ENCODE results near the gene RIPPLY1.

The RIPPLY1 gene

DNA sequence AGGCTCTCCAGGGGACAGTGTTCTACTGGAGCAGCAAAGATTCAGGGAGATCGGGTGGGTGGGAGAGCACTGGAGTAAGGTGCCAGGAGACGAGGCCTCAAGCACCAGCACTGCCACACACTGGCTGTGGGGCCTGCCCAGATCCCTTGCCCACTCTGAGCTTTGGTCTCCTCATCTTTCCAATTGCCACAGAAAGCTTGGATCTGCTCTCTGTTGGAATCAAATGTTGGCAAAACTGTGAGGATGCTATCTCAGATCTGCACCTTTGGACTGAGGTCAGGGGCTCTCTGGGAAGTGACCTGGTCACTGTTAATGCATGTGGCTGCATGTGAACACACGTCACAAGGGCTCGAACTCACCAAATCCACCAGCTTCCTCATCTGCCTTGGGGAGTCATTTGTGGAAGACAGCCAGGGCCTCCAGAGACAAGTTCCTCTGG, 1.3 kb downstream of the RIPPLY1 start:
- DNase-seq (ENCODE audit: insufficient read length, low spot score) (no peak), FAIRE-seq (no peak)
- TF ChIP-seq, protein P1, sequence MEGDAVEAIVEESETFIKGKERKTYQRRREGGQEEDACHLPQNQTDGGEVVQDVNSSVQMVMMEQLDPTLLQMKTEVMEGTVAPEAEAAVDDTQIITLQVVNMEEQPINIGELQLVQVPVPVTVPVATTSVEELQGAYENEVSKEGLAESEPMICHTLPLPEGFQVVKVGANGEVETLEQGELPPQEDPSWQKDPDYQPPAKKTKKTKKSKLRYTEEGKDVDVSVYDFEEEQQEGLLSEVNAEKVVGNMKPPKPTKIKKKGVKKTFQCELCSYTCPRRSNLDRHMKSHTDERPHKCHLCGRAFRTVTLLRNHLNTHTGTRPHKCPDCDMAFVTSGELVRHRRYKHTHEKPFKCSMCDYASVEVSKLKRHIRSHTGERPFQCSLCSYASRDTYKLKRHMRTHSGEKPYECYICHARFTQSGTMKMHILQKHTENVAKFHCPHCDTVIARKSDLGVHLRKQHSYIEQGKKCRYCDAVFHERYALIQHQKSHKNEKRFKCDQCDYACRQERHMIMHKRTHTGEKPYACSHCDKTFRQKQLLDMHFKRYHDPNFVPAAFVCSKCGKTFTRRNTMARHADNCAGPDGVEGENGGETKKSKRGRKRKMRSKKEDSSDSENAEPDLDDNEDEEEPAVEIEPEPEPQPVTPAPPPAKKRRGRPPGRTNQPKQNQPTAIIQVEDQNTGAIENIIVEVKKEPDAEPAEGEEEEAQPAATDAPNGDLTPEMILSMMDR (IDR thresholded peaks at IDR 0.05; ENCODE audit: insufficient read depth, missing control alignments) = no peak

DNA sequence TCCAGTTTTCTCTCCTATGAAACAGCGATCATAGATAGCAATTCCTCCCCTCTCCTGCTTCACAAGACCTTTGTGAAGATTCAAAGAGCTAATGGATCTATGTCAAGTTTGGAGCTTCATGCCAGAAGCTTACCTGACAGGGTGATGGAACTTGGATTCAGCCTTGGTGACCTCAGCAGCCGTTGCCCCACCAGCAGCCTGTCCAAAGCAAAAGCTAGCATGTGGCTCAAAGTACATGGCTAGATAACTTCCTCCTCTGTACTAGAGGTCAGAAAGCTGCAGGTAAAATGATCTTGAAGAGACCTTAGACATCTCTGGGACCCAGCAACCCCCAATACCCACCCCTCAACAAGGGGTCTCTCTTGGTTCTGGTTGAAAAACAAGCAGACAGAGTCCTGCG, 1.8 kb downstream of the RIPPLY1 start:
- TF ChIP-seq, protein P1 (IDR thresholded peaks at IDR 0.05; ENCODE audit: insufficient read depth, missing control alignments) = no peak
- DNase-seq (ENCODE audit: insufficient read length, low spot score) = no peak
- FAIRE-seq = no peak

DNA sequence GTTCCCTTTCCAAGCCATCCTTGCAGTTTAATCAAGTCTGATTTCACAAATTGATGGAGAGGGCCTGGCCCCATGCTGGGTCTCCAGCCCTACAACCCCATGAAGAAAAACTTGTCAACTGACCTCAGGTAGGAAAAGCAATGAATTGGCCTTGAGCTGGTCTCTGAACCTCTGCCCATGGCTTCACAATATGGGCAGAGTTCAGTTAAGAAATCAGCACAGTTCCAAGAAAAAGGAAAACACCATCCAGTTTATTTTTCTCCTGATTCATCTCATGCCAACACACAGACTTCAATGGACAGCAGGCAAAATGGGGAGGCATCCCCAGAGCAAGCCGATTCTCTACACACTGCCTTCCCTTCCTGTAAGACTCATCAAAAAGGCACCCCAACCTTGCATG, 3.3 kb downstream of the RIPPLY1 start:
- FAIRE-seq (no peak), DNase-seq (ENCODE audit: insufficient read length, low spot score) (no peak)
- TF ChIP-seq, protein P1 (IDR thresholded peaks at IDR 0.05; ENCODE audit: insufficient read depth, missing control alignments) = no peak

DNA sequence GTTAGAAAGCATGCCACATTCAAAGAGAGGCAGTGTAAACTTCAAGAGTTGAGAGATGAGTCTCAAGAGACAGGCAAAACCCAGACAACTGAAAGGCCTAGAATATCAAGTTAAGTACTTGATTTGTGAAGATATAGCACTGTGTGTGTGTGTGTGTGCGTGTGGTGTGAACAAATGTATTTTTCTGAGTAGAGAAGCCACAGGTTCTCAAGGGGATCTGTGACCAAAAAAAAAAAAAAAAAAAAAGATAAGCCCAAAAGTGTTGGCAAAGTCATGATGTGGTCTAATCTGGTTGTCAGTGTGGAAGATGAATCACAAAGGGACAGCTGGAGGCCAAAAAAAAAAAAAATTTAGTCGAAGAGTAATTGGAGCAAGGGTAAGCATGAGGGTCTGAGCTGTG, 3.9 kb downstream of the RIPPLY1 start:
- FAIRE-seq (no peak), DNase-seq (ENCODE audit: insufficient read length, low spot score) (no peak)
- TF ChIP-seq, protein P1 (IDR thresholded peaks at IDR 0.05; ENCODE audit: insufficient read depth, missing control alignments) = no peak

DNA sequence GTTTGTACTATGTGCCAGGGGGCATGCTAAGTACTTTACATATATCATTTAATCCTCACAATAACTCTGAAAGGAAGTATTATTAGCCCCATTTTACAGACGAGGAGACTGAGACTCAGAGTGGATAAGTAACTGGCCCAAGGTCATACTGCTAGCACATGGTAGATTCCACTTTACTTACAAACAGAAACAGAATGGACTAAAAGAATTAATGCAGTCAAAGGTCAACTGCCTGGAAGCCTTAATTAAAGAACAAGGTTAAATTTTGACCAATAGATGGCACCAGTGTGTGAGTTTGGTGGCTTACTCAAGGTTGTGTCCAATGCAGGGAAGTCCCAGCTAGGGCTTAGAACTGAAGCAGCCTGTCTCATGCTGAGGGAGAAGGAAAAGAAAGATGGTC, 4.7 kb downstream of the RIPPLY1 start:
- no peak for FAIRE-seq

DNA sequence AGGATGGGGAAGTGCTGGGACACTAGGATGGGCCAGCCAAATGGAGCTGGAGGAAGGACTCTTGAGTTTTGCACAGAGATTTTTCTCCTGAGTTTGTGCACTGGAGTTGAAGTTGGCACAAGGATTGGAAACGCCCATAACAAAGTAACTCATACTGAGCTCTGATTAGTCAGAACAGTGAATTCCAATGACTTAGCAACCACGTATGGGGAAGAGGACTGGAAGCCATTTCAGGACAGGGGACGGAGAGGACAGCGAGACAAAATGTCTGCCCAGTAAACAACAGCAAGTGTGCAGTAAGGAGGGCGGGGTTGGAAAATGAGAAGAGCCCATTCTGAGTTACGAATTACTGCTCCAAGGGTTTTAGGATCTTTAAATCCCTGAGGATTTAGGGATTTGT, 5.9 kb downstream of the RIPPLY1 start:
- TF ChIP-seq, protein P1 (IDR thresholded peaks at IDR 0.05; ENCODE audit: insufficient read depth, missing control alignments) = no peak
- DNase-seq (ENCODE audit: insufficient read length, low spot score) = no peak
- FAIRE-seq = no peak

More for the DNA sequence above, 4.7 kb downstream of the RIPPLY1 start:
- TF ChIP-seq, protein P1 (IDR thresholded peaks at IDR 0.05; ENCODE audit: insufficient read depth, missing control alignments) = peak; percentile 28
- no peak for DNase-seq (ENCODE audit: insufficient read length, low spot score)

DNA sequence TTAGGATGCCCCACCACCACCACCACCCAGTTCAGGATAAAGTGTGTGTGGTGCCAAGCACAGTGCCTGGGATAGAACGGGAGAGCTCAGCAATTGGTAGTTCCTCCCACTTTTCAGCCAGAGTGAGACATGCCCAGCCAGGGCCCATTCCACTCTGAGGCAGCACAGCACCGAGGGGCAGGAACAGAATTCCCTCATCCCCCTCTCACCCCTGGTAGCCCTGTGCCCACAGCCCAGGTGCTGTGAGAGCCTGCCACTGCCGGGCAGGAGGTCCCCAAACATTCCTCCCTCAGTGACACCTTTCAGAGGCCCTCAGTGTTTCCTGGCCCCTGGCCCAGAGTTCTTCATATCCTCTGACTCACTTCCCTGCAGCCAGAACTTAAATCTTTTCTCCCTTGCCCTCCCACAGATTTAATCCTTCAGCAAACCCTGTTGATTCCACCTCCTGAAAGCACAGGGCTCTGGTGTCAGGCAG, 8.1 kb downstream of the RIPPLY1 start:
- DNase-seq (ENCODE audit: insufficient read length, low spot score) (no peak), FAIRE-seq (no peak)
- TF ChIP-seq, protein P1 (IDR thresholded peaks at IDR 0.05; ENCODE audit: insufficient read depth, missing control alignments) = no peak

All from D721Med (cell line).